GM12878 (cell line): ENCODE results near the gene ARL6IP1. TPM values are rescaled to one million over a fixed set of nuclear protein-coding genes. Genes with fewer than 3 reads are reported as not detected.
"Not testable (repeated sequence)": the region's sequence is repeated elsewhere in the genome, so short reads cannot be mapped to it uniquely, and the experiment has no call there.

ENCODE experiments used
- ATAC-seq: fragments of 200-7000 bp; cut with Tn5 transposase; 3 replicates; pipeline ENCODE4 v1.9.1; 2020; ENCODE audit warnings: mild to moderate bottlenecking, moderate library complexity
- BruUV-seq: library from RNA; stranded (reverse); fragments of 400-500 nt; replicated peaks from 2 replicates; lab custom pipeline; 2021; lab: Mats Ljungman, UMichigan
- CTCF ChIA-PET: fragments of 300-600 bp; sonication (Branson Sonifier 250); formaldehyde crosslinking; extraction: SDS; loops from one replicate; lab custom pipeline; 2021; ENCODE audit warnings: inconsistent platforms; lab: Yijun Ruan, JAX
- POLR2A ChIA-PET: fragments of 350-600 bp; formaldehyde crosslinking; extraction: SDS; loops from one replicate; lab custom pipeline; 2021; ENCODE audit warnings: inconsistent platforms; lab: Charles Lee
- RAD21 ChIA-PET: fragments of 300-600 bp; sonication (Branson Sonifier 250); formaldehyde crosslinking; loops from one replicate; lab custom pipeline; 2023; ENCODE audit warnings: antibody characterized with exemption; ENCODE audit not compliant: unreplicated experiment; lab: Charles Lee
- SMC1A ChIA-PET: fragments of 300-600 bp; sonication (Branson Sonifier 250); formaldehyde crosslinking; loops from one replicate; lab custom pipeline; 2023; ENCODE audit not compliant: unreplicated experiment, uncharacterized antibody; lab: Charles Lee
- DNase-seq: peaks from one replicate; pipeline ENCODE4 v3.0.0-alpha.2; 2011; ENCODE audit warnings: low read depth, low spot score
- FAIRE-seq: peaks from 3 replicates; lab custom pipeline; 2011; peaks lifted over from hg19 to GRCh38; lab: Jason Lieb, UNC
- H2AFZ ChIP-seq: 2 replicates; pipeline ENCODE4 v1.6.0; 2011; ENCODE audit warnings: low read depth, low read length, control low read depth; ENCODE audit not compliant: control insufficient read depth
- H3K27ac ChIP-seq: 2 replicates; pipeline ENCODE4 v1.5.1; 2011; ENCODE audit warnings: control low read depth; ENCODE audit not compliant: control insufficient read depth, insufficient read depth
- H3K27me3 ChIP-seq, 2 experiments: replicated peaks in 1 of 2; 2 replicates each; pipeline versions ENCODE4 v1.6.0 to v1.6.1; 2011; ENCODE audit warnings: low read length in 1 of 2; ENCODE audit not compliant: control insufficient read depth in 2 of 2, insufficient read depth in 2 of 2
- H3K36me3 ChIP-seq, 2 experiments: 2 replicates each; pipeline ENCODE4 v1.5.1; 2011; ENCODE audit warnings: low read length in 1 of 2; ENCODE audit not compliant: control insufficient read depth in 2 of 2, insufficient read depth in 2 of 2
- H3K4me1 ChIP-seq: 2 replicates; pipeline ENCODE4 v1.6.1; 2011; ENCODE audit warnings: mild to moderate bottlenecking, low read length, moderate library complexity, mixed read lengths; ENCODE audit not compliant: control insufficient read depth, insufficient read depth
- H3K4me2 ChIP-seq: 2 replicates; pipeline ENCODE4 v1.6.0; 2011; ENCODE audit warnings: control low read depth; ENCODE audit not compliant: control insufficient read depth, insufficient read depth
- H3K4me3 ChIP-seq: fragments of 200-600 bp; sonication (generic); 2 replicates; pipeline ENCODE4 v1.5.1; 2016
- H3K79me2 ChIP-seq: 2 replicates; pipeline ENCODE4 v1.6.0; 2011; ENCODE audit warnings: low read length; ENCODE audit not compliant: control insufficient read depth, insufficient read depth
- H3K9ac ChIP-seq: 2 replicates; pipeline ENCODE4 v1.8.0; 2011; ENCODE audit warnings: low read length, control low read depth, mixed read lengths; ENCODE audit not compliant: control insufficient read depth, insufficient read depth
- H3K9me3 ChIP-seq: replicated peaks from 3 replicates; pipeline ENCODE4 v1.5.1; 2011; ENCODE audit warnings: mild to moderate bottlenecking, low read length; ENCODE audit not compliant: control insufficient read depth, insufficient read depth
- H4K20me1 ChIP-seq: 2 replicates; pipeline ENCODE4 v1.6.0; 2011; ENCODE audit not compliant: control insufficient read depth, insufficient read depth
- POLR2A ChIP-seq: IDR thresholded peaks from 2 replicates; pipeline ENCODE4 v1.6.1; 2011; ENCODE audit warnings: low read depth, mild to moderate bottlenecking, low read length
- POLR2AphosphoS5 ChIP-seq: IDR thresholded peaks from 2 replicates; pipeline ENCODE4 v1.6.1; 2011; ENCODE audit warnings: mild to moderate bottlenecking, low read length, inconsistent platforms
- SUPT20H ChIP-seq: IDR thresholded peaks from 2 replicates; pipeline ENCODE4 v1.6.1; 2011; ENCODE audit warnings: low read depth, mild to moderate bottlenecking, low read length, moderate library complexity, borderline replicate concordance; ENCODE audit not compliant: control insufficient read depth
- WGBS: methylation state at CpG from one replicate; pipeline ENCODE4 v1.1.6; 2016; ENCODE audit warnings: low lambda C conversion rate; ENCODE audit not compliant: insufficient replicate concordance, insufficient coverage; ENCODE audit errors: missing lambda C conversion rate; 5-methylcytosine and 5-hydroxymethylcytosine counted together
- in situ Hi-C: fragments of 300-500 bp; cut with MboI; formaldehyde crosslinking; loops from 9 replicates; pipeline ENCODE4 v1.14.3; 2018; ENCODE audit warnings: mixed read lengths
- intact Hi-C: fragments of 100-400 bp; cut with micrococcal nuclease; formaldehyde crosslinking; loops from one replicate; pipeline ENCODE4 v1.14.2; 2022; ENCODE audit not compliant: unreplicated experiment
- polyA plus RNA-seq, 11 experiments: library from polyadenylated mRNA; depleted of rRNA in 4 of 11; unstranded in 6 of 11; stranded (reverse) in 5 of 11; fragments of >200 nt; fragmentation: Nextera tagmentation in 4 of 11; fragmentation: Illumina TruSeq in 1 of 11; extraction: Ambion mirVana in 4 of 11; extraction: Trizol in 1 of 11; gene quantifications; 1 replicate in 1 of 11; 2 replicates in 10 of 11; pipeline versions ENCODE4 v1.2.1 to v1.2.3, GENCODE V29; 2011 to 2016; ENCODE audit warnings: inconsistent platforms in 2 of 11, missing spikeins in 2 of 11, low read depth in 1 of 11
- total RNA-seq, 4 experiments: library from RNA; depleted of rRNA in 3 of 4; stranded (reverse); fragments of >200 nt in 3 of 4; fragmentation: Illumina TruSeq in 1 of 4; extraction: Trizol in 1 of 4; gene quantifications; 2 replicates each; pipeline versions ENCODE4 v1.2.1 to v1.2.3, GENCODE V29; 2013 to 2021
- TF ChIP-seq, protein P1 (sequence below): fragments of 450-650 bp; IDR thresholded peaks from 2 replicates; pipeline ENCODE4 v1.6.1; 2016; ENCODE audit warnings: mild to moderate bottlenecking
- TF ChIP-seq, protein P2 (sequence below): IDR thresholded peaks from 2 replicates; pipeline ENCODE4 v1.6.1; 2012; ENCODE audit warnings: low read depth, low read length, improper control_type of control experiment

ARL6IP1 gene
- total and polyA plus RNA-seq, 10 of the 15 experiments (the other 5 are each of a cell fraction or from before 2014, with no cell fraction given) = 99.3 to 334 (median 197) TPM

- Histone ChIP-seq H4K20me1 (peaks cover 24% of the 10 kb centered on the region), H3K9ac (no peak overlapping the region), H2AFZ (no peak overlapping the region), H3K79me2 (peaks cover 54% of the 10 kb centered on the region), H3K27me3 (no peaks in the 10 kb centered on the region), H3K27ac (no peak overlapping the region), H3K4me3 (no peak overlapping the region), H3K4me1 (peaks cover 26% of the 10 kb centered on the region), H3K36me3 (peaks cover 15 to 37% of the 10 kb centered on the region in 2 experiments), H3K4me2 (no peak overlapping the region), H3K9me3 (no peaks in the 10 kb centered on the region; the same call in 2 of the 3 replicates)
- FAIRE-seq (no peak), ATAC-seq (no peak), DNase-seq (no peak)
- intact Hi-C loops (no loop called here), in situ Hi-C loops (no loop called here)
- CTCF ChIA-PET = interaction anchor here (2.0 kb wide), 1 partner anchor 19 kb away, joined by 11 read pairs; the partner anchor contains the start of gene ARL6IP1
- RAD21 ChIA-PET = no interaction called here
- BruUV-seq = no TSS peak
- 84% methylated on average over 8 of the region's 8 CpGs for WGBS
- SMC1A ChIA-PET = interaction anchor here (6.6 kb wide), 1 partner anchor 18 kb away, joined by 64 read pairs; the partner anchor contains the start of gene ARL6IP1
- POLR2A ChIA-PET = no interaction called here
- TF ChIP-seq POLR2AphosphoS5 (peak; percentile 61; the same call in 1 of the 2 replicates), POLR2A (0 out of 2 replicates have a peak, but pooled peaks have one; percentile 29), SUPT20H (no peak)
- TF ChIP-seq, protein P1, sequence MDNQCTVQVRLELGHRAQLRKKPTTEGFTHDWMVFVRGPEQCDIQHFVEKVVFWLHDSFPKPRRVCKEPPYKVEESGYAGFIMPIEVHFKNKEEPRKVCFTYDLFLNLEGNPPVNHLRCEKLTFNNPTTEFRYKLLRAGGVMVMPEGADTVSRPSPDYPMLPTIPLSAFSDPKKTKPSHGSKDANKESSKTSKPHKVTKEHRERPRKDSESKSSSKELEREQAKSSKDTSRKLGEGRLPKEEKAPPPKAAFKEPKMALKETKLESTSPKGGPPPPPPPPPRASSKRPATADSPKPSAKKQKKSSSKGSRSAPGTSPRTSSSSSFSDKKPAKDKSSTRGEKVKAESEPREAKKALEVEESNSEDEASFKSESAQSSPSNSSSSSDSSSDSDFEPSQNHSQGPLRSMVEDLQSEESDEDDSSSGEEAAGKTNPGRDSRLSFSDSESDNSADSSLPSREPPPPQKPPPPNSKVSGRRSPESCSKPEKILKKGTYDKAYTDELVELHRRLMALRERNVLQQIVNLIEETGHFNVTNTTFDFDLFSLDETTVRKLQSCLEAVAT = 0 out of 2 replicates have a peak, but pooled peaks have one; percentile 55
- TF ChIP-seq, protein P2, sequence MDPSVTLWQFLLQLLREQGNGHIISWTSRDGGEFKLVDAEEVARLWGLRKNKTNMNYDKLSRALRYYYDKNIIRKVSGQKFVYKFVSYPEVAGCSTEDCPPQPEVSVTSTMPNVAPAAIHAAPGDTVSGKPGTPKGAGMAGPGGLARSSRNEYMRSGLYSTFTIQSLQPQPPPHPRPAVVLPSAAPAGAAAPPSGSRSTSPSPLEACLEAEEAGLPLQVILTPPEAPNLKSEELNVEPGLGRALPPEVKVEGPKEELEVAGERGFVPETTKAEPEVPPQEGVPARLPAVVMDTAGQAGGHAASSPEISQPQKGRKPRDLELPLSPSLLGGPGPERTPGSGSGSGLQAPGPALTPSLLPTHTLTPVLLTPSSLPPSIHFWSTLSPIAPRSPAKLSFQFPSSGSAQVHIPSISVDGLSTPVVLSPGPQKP = no peak
Measured at GRCh38 chr16:18782697-18783429, 18.5 kb downstream of the ARL6IP1 start.

GRCh38 chr16:18781232-18781631, 20.1 kb downstream of the ARL6IP1 start:
- BruUV-seq, H3K9ac ChIP-seq, H3K27ac ChIP-seq, ATAC-seq, H3K4me3 ChIP-seq, in situ Hi-C loops, H3K4me2 ChIP-seq, H2AFZ ChIP-seq, intact Hi-C loops, FAIRE-seq, SMC1A ChIA-PET, DNase-seq, POLR2A ChIA-PET, H3K27me3 ChIP-seq, RAD21 ChIA-PET, CTCF ChIA-PET, H3K9me3 ChIP-seq: not testable (repeated sequence)
- H3K36me3 ChIP-seq = peaks cover 14 to 32% of the 10 kb centered on the region in 2 experiments
- H4K20me1 ChIP-seq = peaks cover 20% of the 10 kb centered on the region
- peaks cover 37% of the 10 kb centered on the region for H3K79me2 ChIP-seq
- peaks cover 25% of the 10 kb centered on the region for H3K4me1 ChIP-seq
- WGBS = 100% methylated on average over 5 of the region's 6 CpGs

DNA sequence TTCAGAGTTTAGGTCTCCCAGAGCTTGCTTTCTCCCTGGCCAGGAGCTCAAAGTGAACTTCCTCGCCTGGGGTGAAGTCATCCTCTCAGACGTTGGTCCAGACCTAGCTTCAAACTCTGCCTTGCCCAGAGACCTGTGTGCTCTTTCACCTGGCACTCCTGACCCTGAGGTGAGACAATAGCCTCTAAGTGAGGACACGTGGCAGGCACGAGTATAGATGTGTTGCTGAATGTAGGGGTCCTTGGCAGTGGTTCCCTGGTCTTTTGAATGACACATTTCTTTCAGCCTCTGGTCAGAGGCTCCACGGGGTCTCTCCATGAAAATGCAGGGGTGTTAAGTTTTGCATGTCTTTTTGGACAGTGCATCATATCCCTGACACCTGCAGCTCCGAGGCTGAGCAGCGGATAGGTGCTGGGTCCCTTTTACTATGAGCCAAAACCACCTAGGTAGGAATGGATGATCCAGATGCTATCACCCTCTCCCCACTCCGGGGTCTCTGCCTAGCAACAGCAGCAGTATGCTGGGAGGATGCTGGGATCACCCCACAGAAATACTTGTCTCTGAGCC, 20.8 kb downstream of the ARL6IP1 start:
- peaks cover 31% of the 10 kb centered on the region for H3K79me2 ChIP-seq
- H3K4me3 ChIP-seq, H2AFZ ChIP-seq, H3K4me2 ChIP-seq, SMC1A ChIA-PET, H3K9ac ChIP-seq, in situ Hi-C loops, DNase-seq, intact Hi-C loops, BruUV-seq, FAIRE-seq, H3K27ac ChIP-seq, CTCF ChIA-PET, H3K27me3 ChIP-seq, H3K9me3 ChIP-seq, RAD21 ChIA-PET, POLR2A ChIA-PET: not testable (repeated sequence)
- ATAC-seq = peak; percentile 34
- peaks cover 19% of the 10 kb centered on the region for H3K4me1 ChIP-seq
- H4K20me1 ChIP-seq = peaks cover 14% of the 10 kb centered on the region
- peaks cover 13 to 25% of the 10 kb centered on the region in 2 experiments for H3K36me3 ChIP-seq
- 61% methylated on average over 7 of the region's 8 CpGs for WGBS
